ENCODE measurements around the gene SOD3. TPM values are rescaled to one million over a fixed set of nuclear protein-coding genes. Genes with fewer than 3 reads are reported as not detected.
A peak's percentile ranks its signal among the peaks of the same experiment; 100 is the strongest.

Gene SOD3
- total RNA-seq, 1 experiment from 2014 or later = not detected

DNA sequence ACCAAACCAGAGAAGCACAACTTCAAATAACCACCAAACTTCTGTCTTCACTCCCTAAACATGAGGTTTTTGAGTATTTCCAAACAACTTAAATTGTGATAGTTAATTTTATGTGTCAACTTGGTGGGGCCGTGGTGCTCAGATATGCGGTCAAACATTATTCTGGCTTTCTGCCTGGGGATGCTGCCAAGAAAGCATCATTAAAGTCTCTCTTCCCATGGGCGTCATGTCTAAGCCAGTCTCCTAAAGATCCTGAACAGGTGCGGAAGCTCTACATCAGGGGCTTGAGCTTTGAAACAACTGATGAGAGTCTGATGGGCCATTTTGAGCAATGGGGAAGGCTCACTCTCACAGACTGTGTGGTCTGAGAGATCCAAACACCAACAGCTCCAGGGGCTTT lies 24.1 kb upstream of the SOD3 start:
- no peaks in the 10 kb centered on the region for H3K9me3 Mint-ChIP-seq (ENCODE audit: unreplicated experiment)
- BruUV-seq (replicated peaks) = no TSS peak
- no peaks in the 10 kb centered on the region for H3K27me3 Mint-ChIP-seq (ENCODE audit: insufficient read depth, unreplicated experiment)
- H3K4me1 Mint-ChIP-seq (ENCODE audit: insufficient read depth, unreplicated experiment) = peaks cover 29% of the 10 kb centered on the region
- H3K4me3 Mint-ChIP-seq (ENCODE audit: unreplicated experiment) = no peak overlapping the region
- intact Hi-C loops (cut with micrococcal nuclease) = no loop called here
- peak; percentile 47 for DNase-seq (ENCODE audit: unreplicated experiment)
- H3K27ac Mint-ChIP-seq (ENCODE audit: low read depth, unreplicated experiment) = no peak overlapping the region
- ChIA-PET POLR2A (no interaction called here), CTCF (interaction anchor here (0.6 to 1.2 kb wide), 2 partner anchors 113 to 200 kb away, joined by 3 to 4 read pairs; no protein-coding TSS in a partner anchor)
- TF ChIP-seq, protein P1, sequence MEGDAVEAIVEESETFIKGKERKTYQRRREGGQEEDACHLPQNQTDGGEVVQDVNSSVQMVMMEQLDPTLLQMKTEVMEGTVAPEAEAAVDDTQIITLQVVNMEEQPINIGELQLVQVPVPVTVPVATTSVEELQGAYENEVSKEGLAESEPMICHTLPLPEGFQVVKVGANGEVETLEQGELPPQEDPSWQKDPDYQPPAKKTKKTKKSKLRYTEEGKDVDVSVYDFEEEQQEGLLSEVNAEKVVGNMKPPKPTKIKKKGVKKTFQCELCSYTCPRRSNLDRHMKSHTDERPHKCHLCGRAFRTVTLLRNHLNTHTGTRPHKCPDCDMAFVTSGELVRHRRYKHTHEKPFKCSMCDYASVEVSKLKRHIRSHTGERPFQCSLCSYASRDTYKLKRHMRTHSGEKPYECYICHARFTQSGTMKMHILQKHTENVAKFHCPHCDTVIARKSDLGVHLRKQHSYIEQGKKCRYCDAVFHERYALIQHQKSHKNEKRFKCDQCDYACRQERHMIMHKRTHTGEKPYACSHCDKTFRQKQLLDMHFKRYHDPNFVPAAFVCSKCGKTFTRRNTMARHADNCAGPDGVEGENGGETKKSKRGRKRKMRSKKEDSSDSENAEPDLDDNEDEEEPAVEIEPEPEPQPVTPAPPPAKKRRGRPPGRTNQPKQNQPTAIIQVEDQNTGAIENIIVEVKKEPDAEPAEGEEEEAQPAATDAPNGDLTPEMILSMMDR (IDR thresholded peaks at IDR 0.05; ENCODE audit: unreplicated experiment) = no peak
- no peaks in the 10 kb centered on the region for H3K36me3 Mint-ChIP-seq (ENCODE audit: insufficient read depth, unreplicated experiment)

DNA sequence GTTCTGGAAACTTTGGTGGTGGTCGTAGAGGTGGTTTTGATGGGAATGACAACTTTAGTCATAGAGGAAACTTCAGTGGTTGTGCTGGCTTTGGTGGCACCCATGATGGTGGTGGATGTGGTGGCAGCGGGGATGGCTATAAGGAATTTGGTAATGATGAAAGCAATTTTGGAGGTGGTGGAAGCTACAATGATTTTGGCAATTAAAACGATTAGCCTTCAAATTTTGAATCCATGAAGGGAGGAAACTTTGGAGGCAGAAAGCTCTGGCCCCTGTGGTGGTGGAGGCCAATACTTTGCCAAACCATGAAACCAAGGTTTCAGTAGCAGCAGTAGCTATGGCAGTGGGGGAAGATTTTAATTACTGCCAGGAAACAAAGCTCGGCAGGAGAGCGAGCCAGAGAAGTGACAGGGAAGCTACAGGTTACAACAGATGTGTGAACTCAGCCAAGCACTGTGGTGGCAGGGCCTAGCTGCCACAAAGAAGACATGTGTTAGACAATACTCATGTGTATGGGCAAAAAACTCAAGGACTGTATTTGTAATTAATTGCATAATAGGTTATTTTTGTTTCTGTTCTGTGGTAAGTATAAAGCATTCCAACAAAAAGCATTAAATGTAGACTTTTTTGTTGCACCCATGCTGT lies 23.2 kb upstream of the SOD3 start:
- POLR2A ChIA-PET = no interaction called here
- no peaks in the 10 kb centered on the region for H3K9me3 Mint-ChIP-seq (ENCODE audit: unreplicated experiment)
- H3K4me3 Mint-ChIP-seq (ENCODE audit: unreplicated experiment) = no peak overlapping the region
- intact Hi-C loops (cut with micrococcal nuclease) = no loop called here
- no TSS peak for BruUV-seq (replicated peaks)
- no peaks in the 10 kb centered on the region for H3K27me3 Mint-ChIP-seq (ENCODE audit: insufficient read depth, unreplicated experiment)
- H3K36me3 Mint-ChIP-seq (ENCODE audit: insufficient read depth, unreplicated experiment) = no peaks in the 10 kb centered on the region
- peaks cover 31% of the 10 kb centered on the region for H3K4me1 Mint-ChIP-seq (ENCODE audit: insufficient read depth, unreplicated experiment)
- CTCF ChIA-PET = interaction anchor here (0.7 to 1.2 kb wide), 2 partner anchors 114 to 258 kb away, joined by 3 to 4 read pairs; no protein-coding TSS in a partner anchor
- H3K27ac Mint-ChIP-seq (ENCODE audit: low read depth, unreplicated experiment) = no peak overlapping the region
- no peak for DNase-seq (ENCODE audit: unreplicated experiment)
- TF ChIP-seq, protein P1 (IDR thresholded peaks at IDR 0.05; ENCODE audit: unreplicated experiment) = no peak

DNA sequence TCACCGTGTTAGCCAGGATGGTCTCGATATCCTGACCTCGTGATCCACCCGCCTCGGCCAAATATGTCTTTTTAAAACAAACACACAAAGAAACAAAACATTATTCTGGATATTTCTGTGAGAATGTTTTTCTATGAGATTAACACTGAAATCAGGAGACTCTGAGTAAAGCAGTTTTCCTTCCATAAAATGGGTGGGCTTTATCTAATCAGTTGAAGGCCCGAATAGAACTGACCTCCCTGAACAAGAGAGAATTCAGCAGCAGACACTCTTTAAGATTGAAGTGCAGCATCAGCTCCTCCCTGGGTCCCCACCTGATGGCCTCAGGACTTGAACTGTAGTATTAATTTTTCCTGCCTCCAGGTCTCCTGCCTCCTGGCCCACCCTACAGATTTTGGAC lies 22.4 kb upstream of the SOD3 start:
- Mint-ChIP-seq H3K27me3 (ENCODE audit: insufficient read depth, unreplicated experiment) (no peaks in the 10 kb centered on the region), H3K4me1 (ENCODE audit: insufficient read depth, unreplicated experiment) (peaks cover 39% of the 10 kb centered on the region)
- CTCF ChIA-PET = interaction anchor here (0.6 kb wide), 1 partner anchor 10 kb away, joined by 3 read pairs; no protein-coding TSS in a partner anchor

DNA sequence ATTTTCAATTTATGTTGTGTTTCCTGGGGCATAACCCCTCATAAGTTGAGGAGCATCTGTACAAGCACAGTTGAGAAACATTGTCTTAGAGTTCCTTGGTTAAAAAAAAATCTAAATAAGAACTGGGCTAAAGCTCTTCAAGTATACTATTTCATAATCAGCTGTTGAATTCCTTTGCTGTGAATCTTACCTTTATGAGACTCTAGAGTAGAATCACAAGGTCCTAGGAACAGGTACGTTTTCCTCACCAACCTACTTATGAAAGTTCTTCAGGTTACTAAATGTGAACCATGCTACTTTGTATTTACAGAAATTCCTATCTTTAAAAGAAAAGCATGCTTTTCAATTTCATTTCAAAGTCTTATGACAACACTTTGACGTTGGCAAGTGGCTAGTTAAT lies 20.9 kb upstream of the SOD3 start:
- Mint-ChIP-seq H3K9me3 (ENCODE audit: unreplicated experiment) (no peaks in the 10 kb centered on the region), H3K27me3 (ENCODE audit: insufficient read depth, unreplicated experiment) (no peaks in the 10 kb centered on the region), H3K27ac (ENCODE audit: low read depth, unreplicated experiment) (no peak overlapping the region), H3K4me1 (ENCODE audit: insufficient read depth, unreplicated experiment) (peaks cover 54% of the 10 kb centered on the region), H3K36me3 (ENCODE audit: insufficient read depth, unreplicated experiment) (no peaks in the 10 kb centered on the region), H3K4me3 (ENCODE audit: unreplicated experiment) (no peak overlapping the region)
- ChIA-PET POLR2A (interaction anchor here (0.7 to 1.9 kb wide), 4 partner anchors 10 to 190 kb away, joined by 3 to 12 read pairs (median 4); partner anchors contain the start of gene DHX15), CTCF (interaction anchor here (0.5 to 1.1 kb wide), 3 partner anchors 19 to 680 kb away, joined by 3 to 4 read pairs (median 4); no protein-coding TSS in a partner anchor)
- intact Hi-C loops (cut with micrococcal nuclease) = loop anchor here (2.0 kb wide), 1 partner anchor 22 kb away; no protein-coding TSS in a partner anchor
- TF ChIP-seq, protein P1 (IDR thresholded peaks at IDR 0.05; ENCODE audit: unreplicated experiment) = no peak
- peak; percentile 33 for DNase-seq (ENCODE audit: unreplicated experiment)
- no TSS peak for BruUV-seq (replicated peaks)

More for the DNA sequence above, 22.4 kb upstream of the SOD3 start:
- DNase-seq (ENCODE audit: unreplicated experiment) = no peak
- POLR2A ChIA-PET = no interaction called here
- H3K4me3 Mint-ChIP-seq (ENCODE audit: unreplicated experiment) = no peak overlapping the region
- no peak overlapping the region for H3K27ac Mint-ChIP-seq (ENCODE audit: low read depth, unreplicated experiment)
- no TSS peak for BruUV-seq (replicated peaks)
- intact Hi-C loops (cut with micrococcal nuclease) = no loop called here
- no peaks in the 10 kb centered on the region for H3K9me3 Mint-ChIP-seq (ENCODE audit: unreplicated experiment)
- no peaks in the 10 kb centered on the region for H3K36me3 Mint-ChIP-seq (ENCODE audit: insufficient read depth, unreplicated experiment)
- TF ChIP-seq, protein P1 (IDR thresholded peaks at IDR 0.05; ENCODE audit: unreplicated experiment) = no peak
